HepG2 (cell line): ENCODE measurements around the gene PEAK3. TPM values are rescaled to one million over a fixed set of nuclear protein-coding genes. Genes with fewer than 3 reads are reported as not detected.

Source experiments
- ARID2 ChIP-seq: sonication (generic); formaldehyde crosslinking; IDR thresholded peaks from 2 replicates; pipeline ENCODE4 v1.8.1; 2022; ENCODE audit warnings: mild to moderate bottlenecking, missing genetic modification reagents, borderline replicate concordance
- ATF1 ChIP-seq: IDR thresholded peaks from 2 replicates; pipeline ENCODE4 v1.6.1; 2016; ENCODE audit warnings: mild to moderate bottlenecking, control low read depth
- CREB1 ChIP-seq, 2 experiments: fragments of 450-650 bp in 1 of 2; IDR thresholded peaks; 2 replicates each; pipeline ENCODE4 v1.6.1; 2016 to 2017; ENCODE audit warnings: control low read depth in 1 of 2, mild to moderate bottlenecking in 1 of 2, missing compliant biosample characterization in 1 of 2, missing genetic modification characterization in 1 of 2
- FOXP4 ChIP-seq: sonication (generic); formaldehyde crosslinking; IDR thresholded peaks from 2 replicates; pipeline ENCODE4 v1.4.0; 2020; ENCODE audit warnings: missing genetic modification reagents
- KDM5B ChIP-seq: sonication (generic); formaldehyde crosslinking; IDR thresholded peaks from 2 replicates; pipeline ENCODE4 v1.4.0; 2020; ENCODE audit warnings: missing genetic modification reagents, mild to moderate bottlenecking, borderline replicate concordance
- KIAA2018 ChIP-seq: sonication (generic); formaldehyde crosslinking; IDR thresholded peaks from 2 replicates; pipeline ENCODE4 v1.5.0; 2020; ENCODE audit warnings: mild to moderate bottlenecking, missing genetic modification reagents, borderline replicate concordance
- MEIS2 ChIP-seq: sonication (generic); formaldehyde crosslinking; IDR thresholded peaks from 2 replicates; pipeline ENCODE4 v1.9.0; 2021; ENCODE audit warnings: mild to moderate bottlenecking, missing genetic modification reagents
- SIN3A ChIP-seq: IDR thresholded peaks from 2 replicates; pipeline ENCODE4 v1.6.1; 2011; ENCODE audit warnings: low read depth, mild to moderate bottlenecking, control low read depth, low read length, borderline replicate concordance
- YY1 ChIP-seq: IDR thresholded peaks from 2 replicates; pipeline ENCODE4 v1.6.1; 2011; ENCODE audit warnings: low read length, low read depth, moderate library complexity, mild to moderate bottlenecking; ENCODE audit not compliant: insufficient read depth, insufficient replicate concordance
- ZBTB46 ChIP-seq: sonication (generic); formaldehyde crosslinking; IDR thresholded peaks from 2 replicates; pipeline ENCODE4 v1.4.0; 2020; ENCODE audit warnings: mild to moderate bottlenecking, missing genetic modification reagents, borderline replicate concordance
- ZGPAT ChIP-seq: IDR thresholded peaks from 2 replicates; pipeline ENCODE4 v1.6.1; 2016; ENCODE audit warnings: mild to moderate bottlenecking
- ZMAT5 ChIP-seq: sonication (generic); formaldehyde crosslinking; IDR thresholded peaks from 2 replicates; pipeline ENCODE4 v1.5.0; 2020; ENCODE audit warnings: mild to moderate bottlenecking, low read depth, missing genetic modification reagents, borderline replicate concordance
- ZNF160 ChIP-seq: sonication (generic); formaldehyde crosslinking; IDR thresholded peaks from 2 replicates; pipeline ENCODE4 v1.8.0; 2022; ENCODE audit warnings: mild to moderate bottlenecking, inconsistent platforms, missing genetic modification reagents
- ZNF274 ChIP-seq: sonication (generic); formaldehyde crosslinking; IDR thresholded peaks from 2 replicates; pipeline ENCODE4 v1.5.1; 2020; ENCODE audit warnings: mild to moderate bottlenecking, missing genetic modification reagents
- ZNF282 ChIP-seq: fragments of 450-650 bp; IDR thresholded peaks from 2 replicates; pipeline ENCODE4 v1.6.1; 2018; ENCODE audit not compliant: partially characterized antibody
- polyA plus RNA-seq, 8 experiments: library from polyadenylated mRNA; depleted of rRNA in 3 of 8; stranded (reverse) in 7 of 8; unstranded in 1 of 8; fragments of >200 nt; fragmentation: Illumina TruSeq in 4 of 8; extraction: Trizol in 4 of 8; gene quantifications; 2 replicates each; pipeline versions ENCODE4 v1.2.1 to v1.2.3, GENCODE V29; 2011 to 2016; ENCODE audit warnings: low read depth in 4 of 8, missing spikeins in 1 of 8, mixed read lengths in 1 of 8; ENCODE audit not compliant: insufficient read depth in 1 of 8
- total RNA-seq, 5 experiments: library from RNA; depleted of rRNA; stranded (reverse); fragments of >200 nt; fragmentation: Illumina TruSeq; extraction: Trizol; gene quantifications; 2 replicates each; pipeline ENCODE4 v1.2.3, GENCODE V29; 2016; ENCODE audit warnings: low read depth in 1 of 5

The PEAK3 gene
- total and polyA plus RNA-seq, 2 of the 13 experiments (the other 11 are each of a cell fraction or from before 2014, with no cell fraction given): not detected

GRCh38 chr19:2274931-2275535, 6.9 kb downstream of the PEAK3 start (continued):
- no peak for TF ChIP-seq KIAA2018 (CRISPR knock-in tag)
- no peak for TF ChIP-seq KDM5B (CRISPR knock-in tag)
- no peak for TF ChIP-seq ZGPAT (CRISPR knock-in tag)
- no peak for TF ChIP-seq ATF1 (CRISPR knock-in tag)
- TF ChIP-seq ZMAT5: no peak
- TF ChIP-seq YY1: no peak
- no peak for TF ChIP-seq CREB1 (IDR thresholded peaks at IDR 0.05)
- TF ChIP-seq CREB1 (CRISPR knock-in tag; IDR thresholded peaks at IDR 0.05): no peak
- TF ChIP-seq ZNF274 (CRISPR knock-in tag): no peak
- no peak for TF ChIP-seq ARID2 (CRISPR knock-in tag)
- TF ChIP-seq ZBTB46 (CRISPR knock-in tag): no peak
- no peak for TF ChIP-seq FOXP4
- no peak for TF ChIP-seq SIN3A
- no peak for TF ChIP-seq ZNF160
- TF ChIP-seq MEIS2 (CRISPR knock-in tag): no peak
- no peak for TF ChIP-seq ZNF282
